ENCODE measurements around the gene LHFPL2.

The LHFPL2 gene

GRCh38 chr5:78593465-78593864 lies 55.1 kb downstream of the LHFPL2 start:
- no peak for DNase-seq

GRCh38 chr5:78592735-78593386 lies 55.7 kb downstream of the LHFPL2 start:
- no peak for DNase-seq

- no peak for DNase-seq
These were observed 56.4 kb downstream of the LHFPL2 start for GRCh38 chr5:78591972-78592700.

DNA sequence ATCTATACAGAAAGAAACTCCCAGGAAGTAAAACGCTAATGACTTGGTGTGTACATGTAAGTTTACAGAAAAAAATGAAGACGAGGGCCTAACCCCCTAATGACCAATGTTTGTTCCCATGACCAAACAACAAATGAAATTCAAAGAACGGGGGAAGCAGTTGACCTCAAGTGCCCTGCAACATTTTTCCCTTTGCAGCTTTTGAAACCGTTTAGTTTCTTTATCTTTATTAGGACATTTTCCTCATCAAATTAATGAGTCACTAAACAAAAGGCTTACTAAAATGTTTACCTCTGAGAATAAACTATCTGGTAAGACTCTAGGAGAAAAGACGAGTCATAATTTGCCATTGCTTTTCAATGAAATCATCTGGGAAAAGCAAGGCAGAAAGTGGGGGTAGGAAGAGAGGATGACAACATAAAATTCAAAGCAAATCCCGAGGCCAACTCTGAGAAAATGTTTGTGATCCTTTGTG lies 57.4 kb downstream of the LHFPL2 start:
- DNase-seq, result no peak

DNA sequence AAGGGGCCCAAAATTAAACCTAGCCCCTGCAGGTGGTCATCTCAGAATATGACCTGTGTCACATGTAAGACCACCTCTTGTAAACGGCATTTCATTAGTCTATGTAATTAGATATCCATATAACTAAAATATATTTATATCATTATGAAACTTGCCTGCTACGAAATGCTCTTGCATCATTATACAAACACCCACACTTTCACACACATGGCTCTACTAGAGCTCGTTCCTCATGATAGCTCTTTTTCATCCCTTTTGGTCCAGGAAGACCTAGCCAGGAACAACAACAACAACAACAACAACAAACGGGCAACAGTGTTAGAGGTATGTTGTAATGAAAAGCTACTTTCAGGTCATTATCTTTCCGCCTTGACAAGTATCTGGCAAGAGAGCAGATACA lies 58.6 kb downstream of the LHFPL2 start:
- DNase-seq, result no peak

DNA sequence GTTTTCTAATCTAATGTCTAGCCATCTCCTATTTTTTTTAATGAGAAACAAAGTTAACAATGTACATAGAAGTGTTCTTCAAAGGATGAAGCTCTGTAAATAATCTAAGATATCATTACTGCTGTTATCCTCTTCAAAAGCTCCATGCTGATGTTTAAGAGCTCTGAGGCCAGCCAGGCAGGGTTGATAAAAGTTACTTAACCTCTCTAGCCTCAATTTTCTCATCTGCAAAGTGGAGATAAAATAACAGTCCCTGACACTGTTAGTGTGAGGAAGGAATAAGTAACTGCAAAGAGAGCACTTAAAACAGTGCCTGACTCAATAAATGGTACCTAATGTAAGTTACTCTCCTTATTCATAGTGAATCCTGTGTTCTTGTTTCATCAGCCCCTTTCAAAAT lies 60.1 kb downstream of the LHFPL2 start:
- DNase-seq, result no peak

GRCh38 chr5:78587775-78588291 lies 60.7 kb downstream of the LHFPL2 start:
- no peak for DNase-seq

DNA sequence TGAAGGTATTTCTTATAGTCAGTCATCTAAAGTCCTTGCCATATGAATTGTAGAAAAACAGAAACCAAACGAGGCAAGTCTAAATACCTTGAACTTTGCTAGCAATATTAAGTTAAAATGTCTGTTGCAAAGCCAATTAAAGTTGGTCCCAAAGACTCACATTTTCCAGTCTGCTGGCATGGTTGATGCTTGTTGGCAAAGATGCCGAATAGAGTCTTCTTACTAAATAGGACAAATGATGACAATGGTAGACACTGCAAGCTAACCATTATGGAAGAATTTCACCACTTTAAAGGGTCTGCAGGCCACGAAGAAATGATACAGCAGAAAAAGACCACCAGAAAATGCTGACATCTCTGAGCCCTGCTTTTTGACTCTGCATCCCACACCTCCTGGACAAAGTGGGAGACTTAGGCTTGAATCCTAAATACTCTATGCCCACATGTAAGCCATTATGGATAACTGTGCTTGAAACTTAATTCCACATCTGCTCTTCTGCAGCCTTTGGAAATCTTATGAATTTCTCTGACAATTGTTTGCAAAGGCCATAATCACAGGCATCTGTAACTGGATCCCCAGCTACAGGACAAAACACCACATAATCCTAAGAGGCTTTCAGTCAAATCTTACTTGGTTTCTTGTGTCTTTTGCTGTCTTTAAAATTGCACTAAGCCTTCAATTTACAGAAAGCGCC lies 61.3 kb downstream of the LHFPL2 start:
- no peak for DNase-seq

DNA sequence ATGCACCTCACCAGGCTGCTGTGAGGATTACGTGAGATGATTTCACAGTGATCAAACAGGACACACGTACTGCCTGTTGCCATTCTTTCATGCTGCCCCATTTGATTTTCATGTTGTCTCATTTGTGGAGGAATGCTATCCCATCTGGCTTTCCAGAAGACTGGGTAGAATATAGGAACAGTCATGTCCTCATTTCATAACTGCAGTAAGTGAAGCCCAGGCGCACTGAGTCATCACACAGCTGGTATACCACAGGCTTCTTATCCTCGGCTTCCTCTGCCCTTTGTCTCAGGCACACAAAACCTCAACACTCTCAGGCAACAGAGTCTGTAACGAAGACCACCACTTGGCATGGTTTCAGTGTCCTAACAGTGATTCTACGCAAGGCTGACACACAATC lies 62.3 kb downstream of the LHFPL2 start:
- DNase-seq, result no peak

GRCh38 chr5:78578015-78578414 lies 70.6 kb downstream of the LHFPL2 start:
- no peak for DNase-seq

GRCh38 chr5:78577071-78577807 lies 71.3 kb downstream of the LHFPL2 start:
- DNase-seq, result no peak

DNA sequence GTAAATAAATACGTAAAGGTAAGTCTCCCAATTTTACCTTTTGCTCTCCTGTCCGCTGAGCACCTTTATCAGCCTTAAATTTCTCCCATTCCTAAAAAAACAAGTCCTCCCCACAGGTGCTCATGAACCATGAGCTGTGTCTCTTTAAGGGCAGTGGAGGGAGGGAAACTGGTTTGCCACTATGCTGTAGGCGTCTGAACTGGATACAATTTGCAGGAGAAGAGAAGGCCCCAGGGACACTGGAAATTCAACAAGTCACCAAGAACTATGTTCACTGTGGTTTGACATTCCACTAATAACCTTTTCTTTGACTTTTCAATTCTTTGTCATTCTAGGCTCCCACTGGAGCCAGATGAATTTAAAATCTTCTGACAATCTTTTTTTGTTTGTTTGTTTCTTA lies 72.2 kb downstream of the LHFPL2 start:
- no peak for DNase-seq

- no peak for DNase-seq
These were observed 73.8 kb downstream of the LHFPL2 start for GRCh38 chr5:78574731-78575161.

DNA sequence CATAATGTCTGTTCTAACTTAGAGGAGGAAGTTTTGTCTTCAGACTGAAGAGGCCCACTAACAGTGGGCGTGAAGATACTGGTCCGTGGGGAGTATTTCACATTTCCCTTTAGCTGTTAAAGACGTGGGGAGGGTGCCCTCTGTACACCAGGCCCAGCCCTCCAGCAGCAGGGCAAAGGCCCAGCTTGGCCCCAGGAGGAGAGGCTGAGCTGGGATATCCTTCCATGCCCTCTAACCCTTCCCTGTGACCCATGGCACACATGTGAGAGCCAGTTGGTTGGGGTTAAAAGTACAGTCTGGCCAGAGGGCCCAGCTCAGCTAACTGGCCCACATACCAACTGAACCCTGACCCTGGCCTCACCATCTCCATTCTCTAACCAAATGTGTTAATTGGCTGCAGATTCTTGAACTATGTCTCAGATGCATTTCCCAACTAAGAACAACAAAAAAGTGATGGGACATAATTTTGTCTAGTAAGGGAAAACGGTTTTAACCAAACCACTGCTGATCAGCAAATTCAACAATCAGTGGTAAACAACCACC lies 74.4 kb downstream of the LHFPL2 start:
- no peak for DNase-seq

DNA sequence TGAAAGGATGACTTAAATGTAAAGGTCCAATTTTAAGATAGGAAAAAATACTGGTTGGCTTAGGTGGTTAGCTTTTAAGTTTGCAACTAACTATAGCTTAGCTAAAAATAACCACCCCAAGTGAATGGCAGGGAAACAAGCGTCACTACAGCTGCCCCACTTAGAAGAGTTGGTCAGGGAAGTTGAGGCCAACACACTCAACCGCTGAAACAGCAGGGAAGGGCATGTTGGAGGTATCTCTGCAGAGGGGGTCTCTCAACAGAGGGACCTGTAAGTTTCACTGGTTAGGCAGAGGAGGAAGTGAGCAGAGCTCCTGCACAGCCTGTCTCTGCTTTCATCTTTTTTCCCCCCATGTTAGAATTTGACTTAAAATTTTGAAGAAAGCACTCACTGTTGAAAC lies 75.3 kb downstream of the LHFPL2 start:
- DNase-seq, result no peak

DNA sequence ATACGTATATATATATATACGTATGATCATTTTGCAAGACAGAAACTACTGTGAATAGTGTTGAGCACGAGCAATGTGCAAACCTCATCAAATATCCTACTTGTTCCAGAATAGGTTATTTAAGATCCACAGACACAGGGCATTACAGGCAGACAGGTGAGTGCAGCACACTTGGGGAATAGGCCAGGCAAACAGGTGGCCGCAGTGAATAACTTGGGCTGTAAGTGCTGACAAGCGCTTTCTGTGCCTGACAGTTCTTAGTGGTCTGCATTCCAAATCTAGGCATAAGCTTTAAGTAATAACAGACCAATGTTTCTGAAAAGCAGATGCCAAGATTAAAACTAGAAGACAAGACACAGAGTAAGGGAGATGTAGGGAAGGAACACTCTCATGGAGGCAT lies 77.9 kb downstream of the LHFPL2 start:
- DNase-seq, result no peak

- no peak for DNase-seq
These were observed 79.1 kb downstream of the LHFPL2 start for GRCh38 chr5:78569441-78569840.

DNA sequence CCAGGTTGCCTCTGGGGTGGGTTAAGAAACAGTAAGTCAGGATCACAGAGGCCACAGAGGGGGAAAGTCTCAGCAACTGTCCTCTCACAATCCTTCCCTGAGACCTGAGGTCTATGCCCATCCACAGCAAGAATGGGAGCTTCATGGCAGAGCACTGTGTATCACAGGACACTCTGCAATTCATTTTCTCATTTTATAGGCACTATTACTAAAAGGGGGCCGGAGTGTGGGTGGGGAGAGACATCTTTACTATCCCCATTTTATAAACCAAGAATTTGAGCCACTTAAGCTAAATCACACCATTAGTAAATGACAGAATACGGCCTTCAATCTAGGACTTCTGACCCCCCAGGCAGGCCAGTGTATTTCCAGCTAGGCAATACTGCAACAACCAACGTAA lies 79.9 kb downstream of the LHFPL2 start:
- DNase-seq, result no peak

DNA sequence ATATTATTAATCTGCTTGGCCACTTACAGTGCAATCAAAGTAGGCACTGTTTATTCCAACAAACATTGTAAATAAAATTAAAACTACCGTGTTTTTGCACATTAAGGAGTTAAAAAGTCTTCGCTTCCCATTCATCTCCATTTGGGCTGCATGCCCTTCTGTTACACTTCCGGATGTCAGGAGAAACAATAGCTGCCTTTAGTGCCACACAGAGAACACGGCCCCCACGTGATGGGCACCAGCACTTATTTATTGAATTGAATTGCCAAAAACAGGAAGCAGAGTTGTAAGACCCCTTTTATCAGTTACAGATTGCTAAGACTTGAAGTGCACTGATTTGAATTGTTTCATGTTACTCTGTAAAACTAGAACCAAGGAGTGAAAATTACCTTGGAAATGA lies 80.4 kb downstream of the LHFPL2 start:
- DNase-seq, result no peak

DNA sequence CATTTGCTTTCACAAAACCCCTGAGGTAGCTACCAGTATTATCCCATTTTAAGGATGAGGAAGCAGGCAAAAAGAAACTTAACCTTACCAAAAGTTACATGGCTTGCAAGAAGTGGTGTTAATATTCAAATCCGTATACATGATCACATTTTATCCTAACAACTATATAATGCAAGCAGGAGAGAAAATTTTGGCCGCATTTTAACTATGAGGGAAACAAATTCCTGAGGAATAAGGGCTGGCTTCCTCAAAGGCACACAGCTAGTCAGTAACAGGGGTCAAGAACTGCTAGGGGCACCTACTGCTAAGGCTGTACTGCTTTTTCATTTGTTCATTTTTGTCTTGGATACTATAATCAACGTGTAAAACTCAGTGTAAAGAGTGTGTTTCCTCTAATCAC lies 81.0 kb downstream of the LHFPL2 start:
- DNase-seq, result no peak

GRCh38 chr5:78566747-78567425 lies 81.7 kb downstream of the LHFPL2 start:
- no peak for DNase-seq

DNA sequence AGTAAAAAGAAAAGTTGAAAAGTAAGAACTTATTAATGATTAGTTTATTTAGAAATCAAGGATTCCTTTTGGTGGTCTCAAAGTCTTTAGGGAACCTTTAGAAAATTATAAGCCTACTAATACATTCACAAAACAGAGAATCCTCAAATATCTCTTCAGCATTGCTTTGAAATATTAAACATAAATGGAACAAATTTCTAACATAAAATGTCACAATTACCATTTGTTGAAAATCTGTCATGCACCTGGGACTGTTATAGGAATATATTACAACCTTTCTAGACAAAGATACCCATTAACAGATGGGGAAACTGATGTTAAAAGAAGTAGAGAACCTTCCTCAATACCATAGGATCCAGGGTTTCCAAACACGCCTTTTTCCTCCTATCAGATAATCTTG lies 83.2 kb downstream of the LHFPL2 start:
- DNase-seq, result no peak

All from central memory CD4-positive, alpha-beta T cell (primary cell).